Liver (tissue), 9 donors: ENCODE data around the gene COL5A1. TPM values are rescaled to one million over a fixed set of nuclear protein-coding genes. Genes with fewer than 3 reads are reported as not detected.

Experiments
- DNase-seq: peaks from one replicate; pipeline ENCODE4 v3.0.0-alpha.2; 2017; ENCODE audit warnings: low spot score
- H3K27ac ChIP-seq, 2 donors: one replicate each; pipeline ENCODE4 v1.7.0; 2013; ENCODE audit warnings: inconsistent platforms in 2 of 2, low read length in 2 of 2, control low read depth in 1 of 2, low read depth in 1 of 2, mild to moderate bottlenecking in 1 of 2
- H3K27me3 ChIP-seq, 4 donors: one replicate each; pipeline versions ENCODE4 v1.6.1 to v1.7.0; 2013; ENCODE audit warnings: low read length in 3 of 4, inconsistent platforms in 1 of 4, mild to moderate bottlenecking in 1 of 4, moderate library complexity in 1 of 4; ENCODE audit not compliant: control insufficient read depth in 4 of 4, insufficient read depth in 4 of 4
- H3K36me3 ChIP-seq, 4 donors: one replicate each; pipeline versions ENCODE4 v1.6.1 to v1.7.0; 2013; ENCODE audit warnings: low read length in 3 of 4, mild to moderate bottlenecking in 3 of 4, low read depth in 1 of 4, moderate library complexity in 1 of 4; ENCODE audit not compliant: control insufficient read depth in 4 of 4, insufficient read depth in 3 of 4
- H3K4me1 ChIP-seq, 4 donors: one replicate each; pipeline versions ENCODE4 v1.6.1 to v1.7.0; 2013; ENCODE audit warnings: low read length in 3 of 4, mild to moderate bottlenecking in 3 of 4, moderate library complexity in 1 of 4; ENCODE audit not compliant: control insufficient read depth in 4 of 4, insufficient read depth in 4 of 4
- H3K4me3 ChIP-seq, 3 donors: one replicate each; pipeline versions ENCODE4 v1.6.1 to v1.7.0; 2013; ENCODE audit warnings: low read length in 3 of 3, control low read depth in 1 of 3, low read depth in 1 of 3, mild to moderate bottlenecking in 1 of 3
- H3K9ac ChIP-seq, 2 donors: one replicate each; pipeline ENCODE4 v1.7.0; 2013; ENCODE audit warnings: low read length in 2 of 2, mild to moderate bottlenecking in 2 of 2, moderate library complexity in 2 of 2, control low read depth in 1 of 2, low read depth in 1 of 2
- H3K9me3 ChIP-seq, 4 donors: one replicate each; pipeline versions ENCODE4 v1.6.1 to v1.7.0; 2013; ENCODE audit warnings: low read length in 3 of 4; ENCODE audit not compliant: control insufficient read depth in 4 of 4
- ATF3 ChIP-seq: IDR thresholded peaks from 2 replicates; pipeline ENCODE4 v1.6.1; 2016; ENCODE audit warnings: antibody characterized with exemption
- CTCF ChIP-seq: fragments of 150-350 bp; IDR thresholded peaks from 2 replicates; pipeline ENCODE4 v1.5.1; 2017; ENCODE audit warnings: improper control_type of control experiment, low read depth, low read length; ENCODE audit not compliant: missing input control
- EGR1 ChIP-seq, 2 donors: IDR thresholded peaks; 2 replicates each; pipeline ENCODE4 v1.6.1; 2016 to 2018; ENCODE audit warnings: antibody characterized with exemption in 2 of 2, low read depth in 2 of 2
- FOXA1 ChIP-seq: IDR thresholded peaks from 2 replicates; pipeline ENCODE4 v1.6.1; 2016; ENCODE audit warnings: antibody characterized with exemption
- FOXA2 ChIP-seq: IDR thresholded peaks from 2 replicates; pipeline ENCODE4 v1.6.1; 2016; ENCODE audit warnings: antibody characterized with exemption
- GABPA ChIP-seq, 2 donors: IDR thresholded peaks in 1 of 2; conservative IDR thresholded peaks in 1 of 2; 2 replicates each; pipeline ENCODE4 v1.6.1; 2016; ENCODE audit warnings: antibody characterized with exemption in 2 of 2, mild to moderate bottlenecking in 1 of 2, moderate library complexity in 1 of 2
- HNF4A ChIP-seq, 2 donors: conservative IDR thresholded peaks; 2 replicates each; pipeline ENCODE4 v1.6.1; 2016; ENCODE audit warnings: antibody characterized with exemption in 2 of 2, mild to moderate bottlenecking in 2 of 2
- HNF4G ChIP-seq: IDR thresholded peaks from 2 replicates; pipeline ENCODE4 v1.6.1; 2016; ENCODE audit warnings: antibody characterized with exemption
- JUND ChIP-seq, 2 donors: IDR thresholded peaks; 2 replicates each; pipeline ENCODE4 v1.6.1; 2016; ENCODE audit warnings: antibody characterized with exemption in 2 of 2
- REST ChIP-seq: IDR thresholded peaks from 2 replicates; pipeline ENCODE4 v1.6.1; 2016; ENCODE audit warnings: antibody characterized with exemption, mild to moderate bottlenecking
- RXRA ChIP-seq, 2 donors: IDR thresholded peaks; 2 replicates each; pipeline ENCODE4 v1.6.1; 2017 to 2018; ENCODE audit warnings: antibody characterized with exemption in 2 of 2, mild to moderate bottlenecking in 1 of 2
- SP1 ChIP-seq: IDR thresholded peaks from 2 replicates; pipeline ENCODE4 v1.6.1; 2018; ENCODE audit warnings: antibody characterized with exemption, mild to moderate bottlenecking
- TAF1 ChIP-seq: conservative IDR thresholded peaks from 2 replicates; pipeline ENCODE4 v1.6.1; 2016; ENCODE audit warnings: antibody characterized with exemption, mild to moderate bottlenecking
- ZBTB33 ChIP-seq: IDR thresholded peaks from 2 replicates; pipeline ENCODE4 v1.6.1; 2016; ENCODE audit warnings: antibody characterized with exemption
- WGBS: extraction: QIAGEN DNeasy Blood & Tissue Kit; methylation state at CpG from one replicate; pipeline ENCODE4 v1.1.7; 2013; 5-methylcytosine and 5-hydroxymethylcytosine counted together
- polyA plus RNA-seq, 2 donors: library from polyadenylated mRNA; stranded (reverse) in 1 of 2; unstranded in 1 of 2; fragments of 200-250 nt in 1 of 2; fragments of >200 nt in 1 of 2; fragmentation: Nextera tagmentation in 1 of 2; extraction: Ambion mirVana in 1 of 2; gene quantifications; one replicate each; pipeline versions ENCODE4 v1.2.1 to v1.2.3, GENCODE V29; 2013 to 2015
- total RNA-seq, 2 donors: library from RNA; depleted of rRNA; stranded (reverse); fragments of >200 nt; gene quantifications; one replicate each; pipeline ENCODE4 v1.2.3, GENCODE V29; 2014
- TF ChIP-seq, protein P1 (sequence below): IDR thresholded peaks from 2 replicates; pipeline ENCODE4 v1.6.1; 2016; ENCODE audit warnings: antibody characterized with exemption
- donor health status: healthy.
- donor health status: healthy.
- donor health status: healthy.
- donor health status: healthy.
- donor health status: healthy.

COL5A1 gene
- total and polyA plus RNA-seq, 4 donors: 0.67 to 15.6 (median 11.2) TPM

- H3K9ac ChIP-seq: no peak overlapping the region
- H3K4me3 ChIP-seq: no peak overlapping the region
- no peak for DNase-seq
- H3K27ac ChIP-seq: no peak overlapping the region
- H3K27me3 ChIP-seq: no peaks in the 10 kb centered on the region
- no peaks in the 10 kb centered on the region for H3K4me1 ChIP-seq
- no peaks in the 10 kb centered on the region for H3K36me3 ChIP-seq
- TF ChIP-seq EGR1 (IDR thresholded peaks at IDR 0.05; ENCODE audit: low read depth in 2 of 2) (no peak), REST (no peak), HNF4A (conservative IDR thresholded peaks at IDR 0.05) (no peak), HNF4G (no peak), SP1 (no peak)
- TF ChIP-seq, protein P1, sequence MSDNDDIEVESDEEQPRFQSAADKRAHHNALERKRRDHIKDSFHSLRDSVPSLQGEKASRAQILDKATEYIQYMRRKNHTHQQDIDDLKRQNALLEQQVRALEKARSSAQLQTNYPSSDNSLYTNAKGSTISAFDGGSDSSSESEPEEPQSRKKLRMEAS: no peak
- WGBS: 64% methylated on average over 13 of the region's 13 CpGs
- H3K9me3 ChIP-seq: no peaks in the 10 kb centered on the region
These were observed 82.0 kb downstream of the COL5A1 start for GRCh38 chr9:134723491-134724190.

- 71% methylated on average over 25 of the region's 25 CpGs for WGBS
- no peak for DNase-seq
These were observed 82.8 kb downstream of the COL5A1 start for GRCh38 chr9:134724202-134724911.

More at GRCh38 chr9:134724202-134724911, 82.8 kb downstream of the COL5A1 start:
- no peak overlapping the region for H3K27ac ChIP-seq
- no peaks in the 10 kb centered on the region for H3K4me1 ChIP-seq
- H3K36me3 ChIP-seq: no peaks in the 10 kb centered on the region
- no peak overlapping the region for H3K9ac ChIP-seq
- no peak overlapping the region for H3K4me3 ChIP-seq
- no peaks in the 10 kb centered on the region for H3K9me3 ChIP-seq
- TF ChIP-seq RXRA (IDR thresholded peaks at IDR 0.05) (no peak), ATF3 (no peak), JUND (IDR thresholded peaks at IDR 0.05) (no peak), ZBTB33 (no peak), HNF4A (conservative IDR thresholded peaks at IDR 0.05) (no peak), GABPA (IDR thresholded peaks at IDR 0.05 in 1 of 2, conservative IDR thresholded peaks at IDR 0.05 in 1 of 2) (no peak), TAF1 (no peak), EGR1 (IDR thresholded peaks at IDR 0.05; ENCODE audit: low read depth in 2 of 2) (no peak), CTCF (no peak), SP1 (no peak), HNF4G (no peak), FOXA2 (no peak), FOXA1 (no peak)
- TF ChIP-seq, protein P1: no peak
- no peaks in the 10 kb centered on the region for H3K27me3 ChIP-seq
